OCI-LY3 (cell line): ENCODE data around the gene ATP7B.

Experiments used
- H2AFZ ChIP-seq: fragments of 200-600, 300-600 bp; shearing (Covaris generic); 2 replicates; pipeline ENCODE4 v1.6.0; 2014; ENCODE audit warnings: antibody characterized with exemption, low read depth, low read length
- H3K27ac ChIP-seq: fragments of 200-600, 300-600 bp; sonication (generic); 2 replicates; pipeline ENCODE4 v1.5.1; 2014; ENCODE audit warnings: mild to moderate bottlenecking, low read length, moderate library complexity, mixed read lengths
- H3K27me3 ChIP-seq: fragments of 200-600, 300-600 bp; sonication (generic); 2 replicates; pipeline ENCODE4 v1.6.1; 2014; ENCODE audit warnings: low read depth, low read length, mixed read lengths
- H3K36me3 ChIP-seq: fragments of 200-600, 300-600 bp; sonication (generic); replicated peaks from 2 replicates; pipeline ENCODE3; 2014; ENCODE audit warnings: low read depth, low read length, mixed read lengths
- H3K4me1 ChIP-seq: fragments of 300-600, 200-600 bp; sonication (generic); 2 replicates; pipeline ENCODE4 v1.6.1; 2014; ENCODE audit warnings: low read length, mixed read lengths
- H3K4me2 ChIP-seq: fragments of 200-600, 300-600 bp; sonication (generic); 2 replicates; pipeline ENCODE4 v1.6.1; 2014; ENCODE audit warnings: low read length, mixed read lengths
- H3K4me3 ChIP-seq: fragments of 300-600, 200-600 bp; sonication (generic); 2 replicates; pipeline ENCODE4 v1.5.1; 2014; ENCODE audit warnings: antibody characterized with exemption, mild to moderate bottlenecking, low read length, moderate library complexity
- H3K79me2 ChIP-seq: fragments of 300-600, 200-600 bp; shearing (Covaris generic); 2 replicates; pipeline ENCODE4 v1.6.1; 2014; ENCODE audit warnings: mild to moderate bottlenecking, low read length, mixed read lengths
- H3K9ac ChIP-seq: fragments of 300-600, 200-600 bp; shearing (Covaris generic); 2 replicates; pipeline ENCODE4 v1.6.0; 2014; ENCODE audit warnings: mild to moderate bottlenecking, low read length, moderate library complexity
- H3K9me3 ChIP-seq: fragments of 200-600, 300-600 bp; shearing (Covaris generic); 2 replicates; pipeline ENCODE4 v1.6.1; 2014; ENCODE audit warnings: low read length, mixed read lengths; ENCODE audit not compliant: insufficient read depth
- H4K20me1 ChIP-seq: fragments of 200-600, 300-600 bp; sonication (generic); 2 replicates; pipeline ENCODE4 v1.6.1; 2016; ENCODE audit warnings: low read length, mixed read lengths; ENCODE audit not compliant: insufficient read depth
- CTCF ChIP-seq: fragments of 200-600, 300-600 bp; sonication (generic); IDR thresholded peaks from 2 replicates; pipeline ENCODE4 v1.5.1; 2014; ENCODE audit warnings: antibody characterized with exemption, low read length, low read depth
- EZH2phosphoT487 ChIP-seq: fragments of 200-600 bp; shearing (Covaris generic); IDR thresholded peaks from 2 replicates; pipeline ENCODE4 v1.6.1; 2018; ENCODE audit warnings: antibody characterized with exemption, mixed run types, low read depth

The ATP7B gene

GRCh38 chr13:51926528-51926885 lies 84.7 kb downstream of the ATP7B start:
- Histone ChIP-seq H3K9me3 (no peaks in the 10 kb centered on the region), H3K36me3 (no peaks in the 10 kb centered on the region), H3K4me3 (no peak overlapping the region), H3K27ac (no peak overlapping the region), H3K4me2 (no peak overlapping the region), H3K4me1 (peaks cover 28% of the 10 kb centered on the region), H3K9ac (no peak overlapping the region), H3K79me2 (no peaks in the 10 kb centered on the region), H3K27me3 (peaks cover 32% of the 10 kb centered on the region), H4K20me1 (no peaks in the 10 kb centered on the region), H2AFZ (no peak overlapping the region)
- TF ChIP-seq CTCF (no peak), EZH2phosphoT487 (no peak)

GRCh38 chr13:51925865-51926527 lies 85.3 kb downstream of the ATP7B start:
- no peak for TF ChIP-seq EZH2phosphoT487
- no peak for TF ChIP-seq CTCF
- Histone ChIP-seq H4K20me1 (no peaks in the 10 kb centered on the region), H3K9ac (no peak overlapping the region), H3K27me3 (peaks cover 35% of the 10 kb centered on the region), H3K9me3 (no peaks in the 10 kb centered on the region), H3K79me2 (no peaks in the 10 kb centered on the region), H3K4me2 (no peak overlapping the region), H2AFZ (no peak overlapping the region), H3K4me1 (peaks cover 28% of the 10 kb centered on the region), H3K27ac (no peak overlapping the region), H3K4me3 (no peak overlapping the region), H3K36me3 (no peaks in the 10 kb centered on the region)

GRCh38 chr13:51924756-51925544 lies 86.3 kb downstream of the ATP7B start:
- H3K4me3 ChIP-seq = no peak overlapping the region
- no peaks in the 10 kb centered on the region for H4K20me1 ChIP-seq
- H3K4me2 ChIP-seq = no peak overlapping the region
- no peak overlapping the region for H2AFZ ChIP-seq
- H3K36me3 ChIP-seq = no peaks in the 10 kb centered on the region
- no peak overlapping the region for H3K9ac ChIP-seq
- H3K27me3 ChIP-seq = peaks cover 45% of the 10 kb centered on the region
- H3K9me3 ChIP-seq = no peaks in the 10 kb centered on the region
- TF ChIP-seq EZH2phosphoT487 (no peak), CTCF (no peak)
- peaks cover 28% of the 10 kb centered on the region for H3K4me1 ChIP-seq
- no peaks in the 10 kb centered on the region for H3K79me2 ChIP-seq
- no peak overlapping the region for H3K27ac ChIP-seq

- TF ChIP-seq EZH2phosphoT487 (no peak), CTCF (no peak)
- Histone ChIP-seq H3K9ac (no peak overlapping the region), H4K20me1 (no peaks in the 10 kb centered on the region), H3K4me1 (peaks cover 28% of the 10 kb centered on the region), H2AFZ (no peak overlapping the region), H3K4me3 (no peak overlapping the region), H3K27me3 (peaks cover 45% of the 10 kb centered on the region), H3K9me3 (no peaks in the 10 kb centered on the region), H3K4me2 (no peak overlapping the region), H3K79me2 (no peaks in the 10 kb centered on the region), H3K36me3 (no peaks in the 10 kb centered on the region), H3K27ac (no peak overlapping the region)
These were observed 87.2 kb downstream of the ATP7B start for GRCh38 chr13:51923983-51924539.
